ENCODE results near the gene SLC9C1.
A peak's percentile ranks its signal among the peaks of the same experiment; 100 is the strongest.

The SLC9C1 gene

DNA sequence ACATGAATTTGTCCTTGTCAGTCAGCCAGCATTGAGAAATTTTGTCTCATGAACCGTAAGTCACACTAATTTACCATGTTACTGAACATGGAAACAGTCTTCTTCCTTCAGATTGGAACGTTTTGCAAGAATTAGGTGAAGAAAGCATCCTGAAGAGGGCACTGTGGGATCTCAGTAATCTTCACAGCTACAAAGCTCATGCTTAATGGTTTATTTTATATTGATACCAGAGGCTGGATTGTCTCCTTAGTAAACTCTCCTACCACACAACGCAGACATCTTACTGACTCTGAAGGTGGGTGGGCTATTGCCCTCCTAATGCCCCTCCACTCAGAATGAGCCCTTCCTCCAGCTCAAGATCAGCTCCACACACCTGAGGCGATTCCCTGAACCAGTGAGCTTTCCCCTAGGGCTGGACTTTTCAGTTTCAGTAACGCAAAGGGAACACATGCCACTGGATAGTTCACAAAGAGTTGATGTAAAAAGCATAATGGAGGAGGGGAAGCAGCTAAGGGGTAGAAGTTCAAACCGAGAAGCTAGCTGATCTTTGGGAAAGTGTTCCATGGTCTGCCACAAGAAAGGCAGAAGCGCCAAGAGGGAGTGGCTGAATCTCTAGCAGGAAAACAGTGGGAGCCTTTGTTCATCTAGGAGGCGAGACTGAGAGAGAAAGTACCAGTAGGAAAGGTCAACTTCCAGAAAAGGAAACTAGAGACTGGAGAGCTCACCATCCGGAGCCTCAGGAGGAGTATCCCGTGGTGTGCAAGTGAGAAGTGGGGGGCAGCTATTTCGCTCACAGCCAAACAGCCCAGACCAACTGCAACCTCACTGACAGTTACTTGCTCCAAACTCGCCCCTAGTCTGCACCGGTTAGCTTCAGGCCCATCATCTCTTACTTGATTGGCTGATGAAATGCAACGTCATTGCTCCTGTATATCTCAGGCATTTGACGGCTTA, at the start of gene SLC9C1:
SLC9C1 (minus strand) TSS at position 849 of the 954 bp plus-strand sequence. CDS start 7,425 bp downstream, outside the sequence.
- DNase-seq: peak in 2 of 10 donors; percentile 32 to 47
- intact Hi-C loops (cut with DNase I): loop anchor here (1.0 to 5.0 kb wide), 2 partner anchors 34 to 226 kb away; no protein-coding TSS in a partner anchor

DNA sequence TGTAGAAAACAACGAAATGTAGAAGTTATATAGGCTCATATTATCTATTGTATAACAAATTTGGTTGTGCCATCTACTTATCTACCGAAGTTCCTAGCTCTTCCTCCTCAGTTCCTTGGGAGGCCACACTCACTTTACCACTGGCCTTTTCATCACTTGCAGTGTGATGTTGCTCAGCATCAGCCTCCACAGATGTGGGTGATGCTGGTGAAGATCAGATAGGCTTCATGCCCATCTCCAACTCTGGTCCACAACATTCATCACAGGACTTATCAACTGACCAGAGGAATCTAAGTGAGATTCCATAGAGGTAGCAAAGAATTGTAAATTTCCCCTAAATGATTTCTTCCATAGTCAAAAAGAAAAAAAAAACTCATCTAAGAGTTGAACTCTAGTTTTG, 47.4 kb upstream of the SLC9C1 start:
- intact Hi-C loops (cut with DNase I): no loop called here
- DNase-seq: no peak

DNA sequence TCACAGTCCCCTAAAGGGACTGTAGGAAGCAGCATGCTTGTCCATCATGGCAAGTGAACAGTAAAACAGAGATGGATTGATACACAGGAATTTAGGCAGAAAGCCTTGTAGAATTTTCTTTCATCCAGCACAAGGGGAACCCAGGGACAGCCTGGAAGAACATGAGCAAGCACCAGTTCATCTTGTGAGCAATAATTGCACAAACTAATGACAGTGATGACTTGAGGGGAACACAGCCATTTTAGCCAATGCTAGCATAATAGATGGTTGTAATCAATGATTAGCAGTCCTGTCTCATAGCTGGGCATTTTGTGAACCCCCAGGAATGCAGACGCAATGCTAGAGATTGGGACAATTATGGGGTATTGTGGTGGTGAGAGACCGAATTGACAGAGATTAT, 45.6 kb upstream of the SLC9C1 start:
- intact Hi-C loops (cut with DNase I): no loop called here
- no peak for DNase-seq

DNA sequence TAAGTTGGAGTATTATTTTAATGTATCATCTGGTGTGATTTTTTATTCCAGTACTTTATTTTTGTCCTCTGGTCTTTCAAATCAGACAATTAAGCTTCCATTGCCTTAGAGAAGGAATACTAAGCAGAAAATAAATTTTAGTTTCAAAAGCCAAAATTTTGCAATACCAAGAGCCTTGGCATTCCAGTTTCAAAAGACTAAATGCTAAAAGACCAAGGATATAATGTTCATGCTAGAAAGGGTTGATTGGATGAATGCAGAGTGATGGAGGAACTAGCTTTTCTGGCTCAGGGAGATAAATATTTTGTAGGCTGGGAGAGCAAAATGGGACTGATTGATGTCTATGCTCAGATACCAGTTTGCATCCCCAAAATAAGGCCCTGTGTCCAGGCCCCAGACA, 45.1 kb upstream of the SLC9C1 start:
- intact Hi-C loops (cut with DNase I): no loop called here
- no peak for DNase-seq

DNA sequence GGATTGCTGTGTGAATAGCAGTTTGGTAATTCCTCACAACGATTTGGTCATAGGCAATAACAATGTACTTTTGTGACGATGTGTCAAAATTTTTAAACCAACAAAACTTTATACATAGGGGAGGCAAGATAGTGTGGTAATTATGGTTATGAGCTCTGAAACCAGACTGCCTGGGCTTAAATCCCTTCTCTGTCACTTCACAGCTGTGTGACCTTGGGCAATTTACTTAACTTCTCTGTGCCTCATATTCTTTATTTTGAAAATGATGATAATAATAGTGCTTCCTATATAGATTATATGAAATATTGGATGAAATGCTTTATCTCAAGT, 44.7 kb upstream of the SLC9C1 start:
- no peak for DNase-seq
- intact Hi-C loops (cut with DNase I): no loop called here

DNA sequence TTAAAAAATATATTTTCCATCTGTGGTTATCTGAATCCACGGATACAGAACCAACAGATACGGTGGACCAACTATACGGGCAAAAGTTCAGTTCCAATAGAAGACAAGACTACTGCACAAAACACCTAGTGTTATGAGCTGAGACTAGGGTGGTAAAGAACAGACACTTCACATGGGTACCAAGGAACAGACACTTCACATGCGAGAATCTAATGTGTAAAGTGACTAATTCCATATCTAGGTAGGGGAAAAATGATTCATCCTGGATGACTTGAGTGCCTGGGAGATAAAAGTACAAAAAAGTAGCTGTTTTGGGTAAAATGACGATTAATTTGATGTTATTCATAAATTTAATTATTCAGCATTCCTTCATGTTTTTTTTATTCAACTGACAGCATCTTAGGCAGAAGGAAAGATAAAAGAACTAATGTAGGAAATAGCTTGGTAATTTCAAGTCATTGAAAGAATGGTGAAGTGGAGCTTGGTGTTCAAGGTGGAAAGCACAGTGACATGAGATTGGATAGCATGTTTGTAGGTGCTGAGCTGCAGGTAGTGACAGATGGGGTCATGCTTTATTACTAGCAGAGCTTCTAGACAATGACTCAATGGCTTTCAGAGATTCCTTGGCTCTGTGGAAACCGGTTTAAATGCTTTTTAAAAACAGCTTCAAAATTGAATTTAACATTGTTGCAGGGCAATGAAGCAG, 44.2 kb upstream of the SLC9C1 start:
- no peak for DNase-seq
- intact Hi-C loops (cut with DNase I): no loop called here

DNA sequence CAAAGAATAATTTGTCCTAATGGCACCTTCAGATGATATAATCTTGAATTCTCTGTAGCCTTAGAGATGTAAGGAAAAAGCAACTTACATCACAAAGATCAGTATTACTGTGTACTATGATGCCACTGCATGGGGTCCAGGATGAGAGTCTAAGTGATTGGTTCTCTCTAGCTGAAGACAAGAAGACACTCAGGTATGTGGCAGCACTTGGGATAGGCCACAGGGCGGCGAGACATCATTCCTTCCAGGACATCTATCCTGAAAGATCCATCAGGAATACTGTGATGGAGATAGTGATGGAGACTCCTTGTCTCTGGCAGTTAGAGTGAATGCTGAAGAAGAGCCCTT, 41.4 kb upstream of the SLC9C1 start:
- no peak for DNase-seq
- intact Hi-C loops (cut with DNase I): no loop called here

DNA sequence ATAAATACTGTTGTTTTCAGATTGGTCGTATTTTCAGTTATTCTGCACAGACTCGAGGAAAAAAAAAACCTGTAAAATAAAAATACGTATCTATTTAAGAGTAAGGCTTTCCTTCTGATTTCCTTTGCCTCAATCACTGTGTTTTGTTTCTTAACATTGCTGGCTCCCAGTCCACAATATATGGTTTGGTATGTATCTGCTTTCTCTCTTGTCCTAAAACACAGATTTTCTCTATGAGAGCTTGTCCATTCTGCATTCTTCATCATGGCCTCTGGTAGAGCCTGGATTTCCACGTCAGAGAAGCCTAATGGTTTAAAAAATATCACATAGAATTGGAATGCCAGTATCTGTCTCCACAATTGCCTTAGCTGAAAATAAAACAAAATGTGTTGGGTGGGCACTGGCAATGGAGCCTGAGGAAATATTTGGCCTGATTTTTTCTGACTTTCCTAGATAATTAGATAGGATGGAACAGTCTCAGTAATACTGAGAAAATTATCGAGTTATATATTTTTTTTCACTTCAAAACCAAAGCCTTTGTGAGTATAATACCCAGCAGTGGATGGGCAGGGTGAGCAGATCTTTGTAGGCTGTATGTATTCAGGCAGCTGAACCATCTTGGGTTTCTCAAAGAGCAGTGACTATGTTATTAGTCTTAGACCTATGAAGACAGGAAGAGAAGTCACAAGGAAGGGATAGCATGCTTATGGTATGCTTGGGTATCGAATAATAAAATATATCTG, 40.8 kb upstream of the SLC9C1 start:
- intact Hi-C loops (cut with DNase I): loop anchor here (5.0 kb wide), 1 partner anchor 57 kb away; no protein-coding TSS in a partner anchor

DNA sequence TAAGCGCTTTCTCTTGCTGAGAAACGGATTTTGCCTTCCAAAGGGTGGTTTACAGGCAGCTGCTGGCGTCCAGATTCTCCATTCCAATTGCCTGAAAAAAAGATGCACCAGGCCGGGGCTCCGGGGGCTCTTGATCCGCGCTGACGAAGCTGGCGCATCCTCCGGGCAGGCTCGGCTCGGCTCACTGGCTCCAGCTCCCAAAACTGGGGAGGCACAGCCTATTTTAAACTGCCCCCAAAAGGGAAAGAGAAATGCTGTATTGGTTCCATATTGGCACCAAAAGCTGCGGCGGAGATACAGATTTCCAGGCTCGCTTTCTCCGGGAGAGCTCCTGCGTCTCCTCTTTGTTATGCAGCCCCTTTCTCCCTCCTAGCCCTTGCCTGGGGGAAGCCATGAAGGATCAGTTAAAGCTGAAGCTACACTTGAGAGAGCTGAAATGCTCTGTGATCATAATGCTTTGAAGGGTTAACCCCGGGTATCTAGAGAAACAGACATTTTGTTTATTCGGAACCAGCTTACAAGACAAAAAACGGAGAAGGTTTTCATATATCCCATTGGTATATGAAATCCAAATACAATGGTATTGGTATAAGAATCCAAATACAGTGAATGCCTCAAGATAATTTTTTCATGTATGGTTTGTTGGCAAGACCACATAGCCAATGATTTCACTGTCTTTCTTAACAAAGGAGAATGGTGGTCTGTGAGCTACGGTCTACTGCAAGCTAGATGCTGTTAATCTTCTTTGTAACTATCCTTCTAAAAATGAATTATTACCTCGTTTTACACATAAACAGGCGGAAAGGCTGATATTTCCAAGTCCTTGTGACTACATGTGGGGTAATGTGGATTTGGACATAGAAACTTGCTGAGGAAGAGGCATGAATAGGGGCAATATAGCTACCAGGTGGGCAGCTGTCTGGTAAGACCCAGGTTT, 39.6 kb upstream of the SLC9C1 start:
- peak in 9 of 10 donors; percentile 33 to 92 (median 48) for DNase-seq
- intact Hi-C loops (cut with DNase I): loop anchor here (5.0 kb wide), 1 partner anchor 59 kb away; no protein-coding TSS in a partner anchor

More for the DNA sequence above, 40.8 kb upstream of the SLC9C1 start:
- no peak for DNase-seq

DNA sequence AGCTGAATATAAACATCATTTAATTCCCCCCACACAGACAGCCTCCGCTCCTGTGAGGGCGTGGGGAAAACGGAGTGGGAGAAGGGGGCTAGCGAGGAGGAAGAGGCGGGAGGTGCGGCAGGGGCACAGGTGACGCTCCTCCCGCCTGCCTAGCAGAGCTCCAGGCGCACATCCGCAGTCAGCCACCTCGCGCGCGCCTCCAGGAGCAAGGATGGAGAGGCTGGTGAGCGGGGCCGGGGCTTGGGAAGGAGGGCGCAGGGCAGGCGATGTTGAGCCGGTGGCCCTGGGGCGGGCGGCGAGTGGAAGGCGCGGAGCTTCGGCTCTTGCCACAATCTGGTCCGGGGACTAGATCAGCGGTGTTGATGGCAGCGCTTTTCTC, 39.0 kb upstream of the SLC9C1 start, which contains the start of gene CD200:
CD200 (plus strand) TSS at position 155 of the 379 bp plus-strand sequence; CDS start at position 212, 57 bp downstream.
- DNase-seq: peak; percentile 57 to 97 (median 76)

DNA sequence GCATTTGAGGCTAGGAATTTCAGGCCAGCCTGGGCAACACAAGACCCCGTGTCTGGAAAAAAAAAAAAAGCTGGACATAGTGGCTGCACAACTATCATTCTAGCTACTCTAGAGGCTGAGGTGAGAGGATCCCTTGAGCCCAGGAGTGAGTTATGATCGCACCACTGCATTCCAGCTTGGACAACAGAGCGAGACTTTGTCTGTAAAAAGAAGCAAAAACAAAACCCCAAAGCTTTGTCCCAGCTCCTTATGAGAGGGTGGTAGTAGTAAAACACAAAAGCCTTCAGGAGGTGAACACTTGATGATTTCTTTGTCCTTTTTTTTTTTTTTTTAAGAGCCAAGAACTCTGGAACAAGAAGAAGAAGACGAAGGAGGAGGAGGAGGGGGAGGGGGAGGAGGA, 37.8 kb upstream of the SLC9C1 start:
- intact Hi-C loops (cut with DNase I): loop anchor here (5.0 kb wide), 1 partner anchor 60 kb away; no protein-coding TSS in a partner anchor

More for the DNA sequence above, 39.0 kb upstream of the SLC9C1 start, which contains the start of gene CD200:
- intact Hi-C loops (cut with DNase I): loop anchor here (5.0 kb wide), 1 partner anchor 59 kb away; no protein-coding TSS in a partner anchor

DNA sequence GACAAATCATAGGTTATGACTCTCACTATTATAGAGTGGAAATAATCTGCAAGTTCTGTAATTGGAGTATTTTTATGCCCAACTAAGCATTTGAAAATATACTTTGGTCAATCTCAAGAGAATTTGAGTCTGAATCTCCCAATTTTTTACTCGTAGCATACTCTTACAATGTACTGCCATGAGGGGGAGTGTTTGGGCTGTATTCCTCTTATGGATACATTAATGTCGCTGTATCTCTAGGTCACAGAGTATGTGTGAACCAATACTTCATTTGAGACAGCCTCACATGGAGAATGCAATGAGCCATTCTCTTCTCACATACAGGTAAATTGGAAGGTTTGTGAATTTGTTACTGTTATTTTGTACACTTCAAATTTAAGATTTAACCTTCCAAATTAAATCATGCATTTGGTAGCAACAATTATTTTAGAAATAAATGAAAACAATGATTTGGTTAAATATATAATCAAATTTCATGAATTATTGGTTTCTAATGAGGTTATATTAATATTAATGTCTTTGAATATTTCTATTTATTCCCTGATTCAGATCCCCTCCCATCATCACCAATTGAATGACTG, 33.4 kb upstream of the SLC9C1 start:
- intact Hi-C loops (cut with DNase I): loop anchor here (1.0 to 5.0 kb wide), 2 partner anchors 35 to 192 kb away; partner anchors contain the start of gene SLC9C1
- DNase-seq: peak in 1 of 10 donors; percentile 37

More for the DNA sequence above, 37.8 kb upstream of the SLC9C1 start:
- no peak for DNase-seq

DNA sequence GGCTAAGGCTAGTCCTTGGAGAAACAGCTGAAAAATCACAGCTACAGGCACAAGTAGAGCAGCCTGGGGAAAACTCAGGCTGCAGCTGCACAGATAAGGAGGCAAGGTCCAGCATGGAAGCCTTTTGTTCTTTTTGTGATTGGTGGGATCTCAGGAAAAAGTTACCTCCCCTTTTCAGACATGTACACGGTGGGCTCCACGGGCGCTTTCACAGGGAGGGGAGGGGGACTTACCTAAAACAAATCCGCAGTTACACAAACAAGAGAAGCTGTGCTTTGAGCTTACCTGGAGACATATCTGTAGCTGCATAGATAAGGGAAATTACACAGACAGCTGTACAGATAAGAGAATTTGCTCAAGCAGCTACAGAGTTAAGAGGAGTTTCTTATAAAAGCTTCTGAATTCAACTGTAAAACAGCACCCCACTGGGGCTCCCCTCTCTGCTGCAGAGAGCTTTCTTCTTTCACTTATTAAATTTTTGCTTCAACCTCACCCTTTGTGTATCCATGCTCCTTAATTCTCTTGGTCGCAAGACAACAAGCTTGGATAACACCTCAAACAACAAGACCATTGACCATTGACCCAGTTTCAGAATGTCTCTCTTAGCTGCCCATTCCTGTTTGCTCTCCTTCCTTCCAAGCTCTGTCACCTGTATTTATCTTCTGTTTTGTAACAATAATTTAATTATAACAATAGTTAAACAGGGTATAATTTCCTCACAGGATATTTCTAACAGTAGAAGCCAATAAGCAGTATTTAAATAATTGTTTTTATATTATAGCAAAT, 28.0 kb upstream of the SLC9C1 start:
- DNase-seq: no peak
- intact Hi-C loops (cut with DNase I): no loop called here

DNA sequence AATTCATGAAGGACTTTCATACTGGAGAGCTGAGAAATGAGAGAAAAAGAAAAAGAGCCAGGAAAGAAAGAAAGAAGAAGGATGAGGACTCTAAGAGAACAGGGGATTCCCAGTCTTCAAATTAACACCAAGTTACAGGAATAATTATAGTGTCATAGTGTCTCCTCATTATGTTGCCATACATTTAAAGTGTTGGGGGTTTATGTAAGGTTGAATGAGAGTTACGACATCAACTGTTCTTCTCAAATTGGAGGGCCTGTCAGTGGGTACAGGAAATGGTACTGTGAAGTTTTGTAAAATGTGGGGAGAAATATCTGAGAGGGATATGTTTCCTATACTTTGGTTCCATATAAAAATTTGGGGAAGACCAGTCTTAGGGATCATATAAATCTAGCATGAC, 26.7 kb upstream of the SLC9C1 start:
- intact Hi-C loops (cut with DNase I): no loop called here
- DNase-seq: no peak

DNA sequence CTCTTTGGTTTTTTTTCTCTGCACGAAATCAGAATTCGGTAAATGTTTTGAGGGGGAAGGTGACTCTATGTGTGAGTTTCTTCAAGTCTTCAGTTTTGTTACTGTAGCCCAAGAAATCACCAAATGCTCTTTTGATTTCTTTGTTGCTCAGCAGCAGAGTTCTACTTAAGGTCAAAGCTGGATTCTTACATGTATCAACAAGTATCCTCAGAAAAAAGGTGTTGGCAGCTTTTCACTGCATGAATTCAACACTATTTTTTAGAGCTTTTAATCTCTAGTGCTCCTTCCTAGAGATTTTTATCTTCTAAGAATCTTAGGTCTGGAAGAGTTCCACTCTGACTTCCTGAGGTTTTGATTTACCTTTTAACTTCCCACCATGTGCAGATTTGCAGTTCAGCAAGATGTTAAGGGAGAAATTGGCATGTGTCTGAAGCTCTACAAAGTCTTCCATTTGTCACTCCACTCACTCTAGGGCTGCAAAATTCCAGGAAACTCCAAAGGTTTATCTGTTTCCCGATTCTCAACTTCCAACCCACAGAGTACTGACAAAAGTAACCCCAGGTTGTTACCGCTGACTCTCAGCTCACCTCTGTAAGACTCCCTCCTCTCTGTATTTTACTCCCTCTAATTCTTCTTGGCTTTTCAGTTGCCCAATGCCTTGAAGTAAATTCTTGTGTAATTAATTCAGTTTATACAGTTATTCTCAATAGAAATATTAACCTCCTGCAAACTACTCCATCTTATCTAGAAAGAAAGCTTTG, 25.7 kb upstream of the SLC9C1 start:
- DNase-seq: no peak
- intact Hi-C loops (cut with DNase I): no loop called here

DNA sequence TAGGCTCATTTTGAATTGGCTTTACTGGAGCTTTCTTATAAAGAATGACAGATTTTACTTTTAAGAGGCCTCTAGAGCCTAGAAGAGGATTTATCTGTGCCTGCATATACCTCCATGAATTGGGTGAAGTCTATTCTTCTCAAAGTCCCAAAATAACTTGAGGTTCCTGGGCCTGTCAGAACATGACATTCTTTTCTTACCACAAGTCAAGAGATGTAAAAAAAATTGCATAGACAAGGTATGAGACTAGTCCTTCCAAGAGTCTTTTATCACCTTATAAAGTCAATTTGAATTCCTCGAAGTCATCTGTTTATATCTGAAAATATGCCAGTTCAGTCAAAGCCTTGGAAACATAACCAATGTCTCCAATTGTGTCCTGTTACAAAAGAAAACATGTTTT, 21.8 kb upstream of the SLC9C1 start:
- no peak for DNase-seq
- intact Hi-C loops (cut with DNase I): no loop called here

DNA sequence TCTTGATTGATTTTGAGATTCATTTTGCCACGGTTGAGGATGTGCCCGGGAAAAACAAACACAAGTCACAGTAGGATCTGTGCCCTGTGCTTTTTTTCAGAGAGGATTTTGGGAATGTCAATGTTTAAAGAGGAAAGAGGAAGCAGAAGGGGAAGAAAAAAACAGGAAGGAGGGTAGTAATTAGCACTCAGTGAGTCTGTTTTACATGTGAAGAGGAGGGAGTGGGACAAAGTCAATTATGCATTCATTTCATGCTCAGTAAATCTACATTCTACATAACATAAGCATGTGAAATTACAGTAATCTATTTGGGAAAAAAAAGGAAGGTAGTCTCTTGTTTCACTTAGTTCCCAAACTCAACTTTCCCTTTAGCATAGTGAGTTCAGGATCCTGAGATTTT, 20.6 kb upstream of the SLC9C1 start:
- intact Hi-C loops (cut with DNase I): no loop called here
- no peak for DNase-seq
